ENCODE measurements around the gene TMEM203. TPM values are rescaled to one million over a fixed set of nuclear protein-coding genes. Genes with fewer than 3 reads are reported as not detected.
A peak's percentile ranks its signal among the peaks of the same experiment; 100 is the strongest.

TMEM203 gene
- polyA plus RNA-seq, 3 donors from 2014 or later = 131 to 169 (median 142) TPM

- Mint-ChIP-seq H3K27me3 (ENCODE audit: low read depth in 3 of 3) (peaks cover 12 to 22% (median 15%) of the 10 kb centered on the region in 3 donors), H3K27ac (no peak overlapping the region), H3K4me3 (no peak overlapping the region), H3K4me1 (peaks cover 23 to 27% of the 10 kb centered on the region in 2 donors), H3K9me3 (no peaks in the 10 kb centered on the region), H3K36me3 (peaks cover 0 to 3% (median 0%) of the 10 kb centered on the region in 3 donors)
- DNase-seq = no peak
These were observed 32.6 kb upstream of the TMEM203 start for GRCh38 chr9:137237759-137238726.

DNA sequence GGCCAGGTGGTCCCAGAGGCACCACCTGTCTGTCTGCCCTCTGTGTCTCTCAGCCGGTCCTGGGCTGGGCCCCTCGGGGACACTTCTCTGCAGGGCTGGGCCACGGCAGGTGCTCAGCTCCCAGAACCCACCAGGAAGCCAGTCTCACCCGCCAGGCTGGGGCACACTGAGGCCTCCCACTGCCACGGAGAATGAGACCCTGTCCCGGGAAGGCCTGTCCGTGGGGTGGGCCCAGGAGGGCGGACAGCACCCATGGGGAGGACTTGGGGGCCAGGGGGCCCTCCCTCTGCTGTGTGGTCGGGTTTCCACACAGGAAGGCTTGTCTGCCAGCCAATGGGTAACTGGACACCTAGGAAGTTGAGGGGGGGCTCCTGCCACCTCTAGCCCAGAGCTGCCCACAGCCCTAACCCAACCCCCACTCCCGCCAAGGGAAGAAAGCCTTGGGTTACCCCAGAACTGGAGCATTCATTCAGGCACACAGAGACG lies 31.5 kb upstream of the TMEM203 start:
- H3K36me3 Mint-ChIP-seq = no peaks in the 10 kb centered on the region
- H3K4me3 Mint-ChIP-seq = no peak overlapping the region
- H3K9me3 Mint-ChIP-seq = no peaks in the 10 kb centered on the region
- DNase-seq = no peak
- H3K27ac Mint-ChIP-seq = no peak overlapping the region
- H3K4me1 Mint-ChIP-seq = peaks cover 12 to 18% of the 10 kb centered on the region in 2 donors
- H3K27me3 Mint-ChIP-seq (ENCODE audit: low read depth in 3 of 3) = peaks cover 5 to 13% (median 5%) of the 10 kb centered on the region in 3 donors

DNA sequence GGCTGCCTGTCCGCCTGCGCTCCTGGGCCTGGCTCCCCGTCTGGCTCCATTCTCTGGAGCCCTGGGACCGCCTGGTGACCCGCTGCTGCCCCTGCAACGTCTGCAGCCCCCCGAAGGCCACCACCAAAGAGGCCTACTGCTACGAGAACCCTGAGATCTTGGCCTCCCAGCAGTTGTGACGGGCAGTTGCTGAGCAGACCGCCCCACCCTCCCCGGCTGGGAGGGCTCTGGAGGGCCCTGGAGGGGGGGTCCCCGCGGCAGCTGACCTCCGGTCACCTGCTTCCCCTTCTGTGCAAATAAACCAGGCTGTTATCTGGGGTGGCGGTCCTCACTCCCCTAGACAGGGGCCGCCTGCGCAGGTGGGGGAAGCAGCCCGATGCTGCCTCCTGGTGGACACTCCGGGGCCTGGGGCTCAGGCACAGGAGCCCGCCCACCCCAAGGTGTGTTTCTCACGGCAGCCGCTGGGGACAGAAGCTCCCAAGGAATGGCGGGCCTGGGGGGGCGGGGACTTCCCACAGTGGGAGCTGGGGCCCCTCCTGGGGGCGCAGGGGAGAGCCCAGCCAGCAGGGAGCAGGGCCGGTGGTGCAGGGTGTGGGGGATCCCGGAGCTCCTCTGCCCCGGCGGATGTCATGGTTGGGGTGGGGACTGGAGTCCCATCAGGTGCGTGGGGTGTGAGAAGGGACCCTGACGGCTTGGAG lies 30.9 kb upstream of the TMEM203 start:
- Mint-ChIP-seq H3K27me3 (ENCODE audit: low read depth in 3 of 3) (peaks cover 5 to 15% (median 5%) of the 10 kb centered on the region in 3 donors), H3K36me3 (no peaks in the 10 kb centered on the region), H3K4me1 (peaks cover 11 to 18% of the 10 kb centered on the region in 2 donors), H3K4me3 (no peak overlapping the region), H3K9me3 (no peaks in the 10 kb centered on the region), H3K27ac (no peak overlapping the region)
- peak; percentile 86 to 87 (median 87) for DNase-seq

- Mint-ChIP-seq H3K27me3 (ENCODE audit: low read depth in 3 of 3) (peaks cover 0 to 9% (median 0%) of the 10 kb centered on the region in 3 donors), H3K9me3 (no peaks in the 10 kb centered on the region), H3K4me1 (peaks cover 6 to 15% of the 10 kb centered on the region in 2 donors), H3K27ac (no peak overlapping the region), H3K36me3 (no peaks in the 10 kb centered on the region), H3K4me3 (no peak overlapping the region)
- DNase-seq = no peak
These were observed 30.2 kb upstream of the TMEM203 start for GRCh38 chr9:137235424-137236237.

GRCh38 chr9:137234758-137235423 lies 29.4 kb upstream of the TMEM203 start:
- Mint-ChIP-seq H3K9me3 (no peaks in the 10 kb centered on the region), H3K4me1 (peaks cover 6 to 14% of the 10 kb centered on the region in 2 donors), H3K4me3 (no peak overlapping the region), H3K36me3 (no peaks in the 10 kb centered on the region), H3K27me3 (ENCODE audit: low read depth in 3 of 3) (peaks cover 0 to 5% (median 0%) of the 10 kb centered on the region in 3 donors), H3K27ac (no peak overlapping the region)
- no peak for DNase-seq

- Mint-ChIP-seq H3K4me3 (no peak overlapping the region), H3K4me1 (peaks cover 5 to 9% of the 10 kb centered on the region in 2 donors)
These were observed 28.7 kb upstream of the TMEM203 start for GRCh38 chr9:137234055-137234697.

GRCh38 chr9:137233143-137233980 lies 27.9 kb upstream of the TMEM203 start:
- no peaks in the 10 kb centered on the region for H3K36me3 Mint-ChIP-seq
- peaks cover 0 to 2% (median 2%) of the 10 kb centered on the region in 3 donors for H3K27me3 Mint-ChIP-seq (ENCODE audit: low read depth in 3 of 3)
- no peaks in the 10 kb centered on the region for H3K9me3 Mint-ChIP-seq
- no peak for DNase-seq
- peaks cover 0 to 4% of the 10 kb centered on the region in 2 donors for H3K4me1 Mint-ChIP-seq
- no peak overlapping the region for H3K4me3 Mint-ChIP-seq
- no peak overlapping the region for H3K27ac Mint-ChIP-seq

More at GRCh38 chr9:137234055-137234697, 28.7 kb upstream of the TMEM203 start:
- no peaks in the 10 kb centered on the region for H3K9me3 Mint-ChIP-seq
- no peak overlapping the region for H3K27ac Mint-ChIP-seq
- DNase-seq = no peak
- no peaks in the 10 kb centered on the region for H3K36me3 Mint-ChIP-seq
- peaks cover 0 to 2% (median 2%) of the 10 kb centered on the region in 3 donors for H3K27me3 Mint-ChIP-seq (ENCODE audit: low read depth in 3 of 3)

GRCh38 chr9:137232510-137232909 lies 27.1 kb upstream of the TMEM203 start:
- no peaks in the 10 kb centered on the region for H3K9me3 Mint-ChIP-seq
- H3K4me1 Mint-ChIP-seq = peaks cover 0 to 4% of the 10 kb centered on the region in 2 donors
- H3K27me3 Mint-ChIP-seq (ENCODE audit: low read depth in 3 of 3) = peaks cover 0 to 4% (median 2%) of the 10 kb centered on the region in 3 donors
- H3K4me3 Mint-ChIP-seq = no peak overlapping the region
- no peak for DNase-seq
- H3K36me3 Mint-ChIP-seq = no peaks in the 10 kb centered on the region
- H3K27ac Mint-ChIP-seq = no peak overlapping the region

GRCh38 chr9:137232101-137232500 lies 26.7 kb upstream of the TMEM203 start:
- DNase-seq = no peak
- Mint-ChIP-seq H3K27ac (no peak overlapping the region), H3K4me1 (peaks cover 0 to 2% of the 10 kb centered on the region in 2 donors), H3K4me3 (no peak overlapping the region), H3K9me3 (no peaks in the 10 kb centered on the region), H3K27me3 (ENCODE audit: low read depth in 3 of 3) (peaks cover 0 to 5% (median 2%) of the 10 kb centered on the region in 3 donors), H3K36me3 (no peaks in the 10 kb centered on the region)

DNA sequence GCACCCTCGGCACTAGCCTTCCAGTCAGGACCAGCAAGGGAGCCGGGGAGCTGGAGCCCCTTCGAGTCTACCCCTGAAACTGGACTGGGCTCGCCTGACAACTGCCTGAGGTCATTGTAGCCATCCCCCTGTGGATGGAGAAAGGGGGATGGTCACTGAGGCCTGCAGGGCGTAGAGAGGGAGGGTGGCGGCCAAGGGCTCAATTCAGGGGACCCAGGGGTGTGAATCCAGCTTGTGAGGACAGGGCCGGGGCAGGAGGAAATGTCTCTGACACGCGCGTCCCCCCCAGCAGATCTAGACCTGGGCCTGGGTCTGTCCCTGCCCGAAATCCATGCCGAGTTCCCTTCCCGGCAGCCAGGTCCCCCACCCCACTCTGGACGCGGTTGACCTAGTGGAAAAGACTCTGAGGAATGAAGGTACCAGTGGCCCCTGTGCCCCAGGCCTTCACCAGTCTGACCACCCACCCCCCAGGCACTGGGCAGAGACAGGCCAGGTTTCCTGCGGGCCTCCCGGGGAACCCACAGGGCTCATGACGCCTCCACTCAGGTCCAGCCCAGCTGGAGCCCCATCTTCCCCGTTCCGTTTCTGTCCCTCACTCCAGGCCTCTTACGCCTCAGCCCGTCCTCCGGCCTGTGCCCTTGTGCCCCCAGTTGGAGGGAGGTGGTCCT lies 26.1 kb upstream of the TMEM203 start:
- no peak for DNase-seq
- H3K4me1 Mint-ChIP-seq = peaks cover 0 to 1% of the 10 kb centered on the region in 2 donors
- no peak overlapping the region for H3K27ac Mint-ChIP-seq
- H3K27me3 Mint-ChIP-seq (ENCODE audit: low read depth in 3 of 3) = peaks cover 0 to 6% (median 2%) of the 10 kb centered on the region in 3 donors
- H3K36me3 Mint-ChIP-seq = no peaks in the 10 kb centered on the region
- H3K9me3 Mint-ChIP-seq = no peaks in the 10 kb centered on the region
- H3K4me3 Mint-ChIP-seq = no peak overlapping the region

DNA sequence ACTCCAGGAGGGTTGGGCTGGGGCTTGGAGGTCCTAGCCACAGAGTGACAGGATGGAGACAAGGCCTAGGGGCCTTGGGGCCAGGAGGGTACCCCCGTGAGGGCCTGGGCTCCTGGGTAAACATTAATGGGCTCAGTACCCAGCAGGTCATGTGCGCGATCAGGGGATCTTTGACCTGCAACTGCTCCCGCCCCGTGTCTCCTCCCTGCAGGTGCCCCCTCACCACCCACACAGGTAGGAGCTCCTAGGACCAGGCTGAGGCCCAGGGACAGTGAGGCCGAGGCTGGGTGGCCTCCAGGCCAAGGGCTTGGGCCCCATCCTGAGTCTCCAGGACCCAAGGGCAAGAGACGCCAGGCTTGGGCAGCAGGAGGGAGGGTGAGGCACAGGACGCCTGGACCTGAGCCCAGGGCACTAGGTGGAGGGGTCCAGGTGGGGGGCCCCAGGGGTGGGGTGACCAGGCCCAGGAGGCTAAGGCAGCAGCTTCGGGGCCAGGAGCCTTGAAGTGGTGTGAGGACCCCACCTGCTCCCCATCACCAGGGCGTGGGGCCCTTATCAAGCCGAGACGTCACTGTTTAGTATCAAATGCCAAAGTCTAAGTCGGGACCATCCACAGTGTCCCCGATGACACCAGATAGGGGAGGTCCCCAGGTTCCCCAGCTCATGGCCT lies 25.4 kb upstream of the TMEM203 start, which contains the start of gene SLC34A3:
TSS of gene SLC34A3 (plus strand) at position 197 of the 667 bp plus-strand sequence. CDS start 802 bp downstream, outside the sequence.
- H3K9me3 Mint-ChIP-seq = no peaks in the 10 kb centered on the region
- H3K4me3 Mint-ChIP-seq = no peak within 1 kb of the TSS
- no peaks in the 10 kb centered on the region for H3K4me1 Mint-ChIP-seq
- DNase-seq = no peak
- no peak within 1 kb of the TSS for H3K27ac Mint-ChIP-seq
- no peaks in the 10 kb centered on the region for H3K36me3 Mint-ChIP-seq
- peaks cover 0 to 9% (median 2%) of the 10 kb centered on the region in 3 donors for H3K27me3 Mint-ChIP-seq (ENCODE audit: low read depth in 3 of 3)
